GM12873 (cell line): ENCODE measurements around the gene CENPF.

Experiments
- TF ChIP-seq, protein P1 (sequence below): IDR thresholded peaks from 2 replicates; pipeline ENCODE4 v1.5.1; 2012; ENCODE audit warnings: low read depth, mild to moderate bottlenecking, moderate library complexity, low read length, control low read depth; ENCODE audit not compliant: insufficient read depth; ENCODE audit errors: missing control alignments

The CENPF gene, protein sequence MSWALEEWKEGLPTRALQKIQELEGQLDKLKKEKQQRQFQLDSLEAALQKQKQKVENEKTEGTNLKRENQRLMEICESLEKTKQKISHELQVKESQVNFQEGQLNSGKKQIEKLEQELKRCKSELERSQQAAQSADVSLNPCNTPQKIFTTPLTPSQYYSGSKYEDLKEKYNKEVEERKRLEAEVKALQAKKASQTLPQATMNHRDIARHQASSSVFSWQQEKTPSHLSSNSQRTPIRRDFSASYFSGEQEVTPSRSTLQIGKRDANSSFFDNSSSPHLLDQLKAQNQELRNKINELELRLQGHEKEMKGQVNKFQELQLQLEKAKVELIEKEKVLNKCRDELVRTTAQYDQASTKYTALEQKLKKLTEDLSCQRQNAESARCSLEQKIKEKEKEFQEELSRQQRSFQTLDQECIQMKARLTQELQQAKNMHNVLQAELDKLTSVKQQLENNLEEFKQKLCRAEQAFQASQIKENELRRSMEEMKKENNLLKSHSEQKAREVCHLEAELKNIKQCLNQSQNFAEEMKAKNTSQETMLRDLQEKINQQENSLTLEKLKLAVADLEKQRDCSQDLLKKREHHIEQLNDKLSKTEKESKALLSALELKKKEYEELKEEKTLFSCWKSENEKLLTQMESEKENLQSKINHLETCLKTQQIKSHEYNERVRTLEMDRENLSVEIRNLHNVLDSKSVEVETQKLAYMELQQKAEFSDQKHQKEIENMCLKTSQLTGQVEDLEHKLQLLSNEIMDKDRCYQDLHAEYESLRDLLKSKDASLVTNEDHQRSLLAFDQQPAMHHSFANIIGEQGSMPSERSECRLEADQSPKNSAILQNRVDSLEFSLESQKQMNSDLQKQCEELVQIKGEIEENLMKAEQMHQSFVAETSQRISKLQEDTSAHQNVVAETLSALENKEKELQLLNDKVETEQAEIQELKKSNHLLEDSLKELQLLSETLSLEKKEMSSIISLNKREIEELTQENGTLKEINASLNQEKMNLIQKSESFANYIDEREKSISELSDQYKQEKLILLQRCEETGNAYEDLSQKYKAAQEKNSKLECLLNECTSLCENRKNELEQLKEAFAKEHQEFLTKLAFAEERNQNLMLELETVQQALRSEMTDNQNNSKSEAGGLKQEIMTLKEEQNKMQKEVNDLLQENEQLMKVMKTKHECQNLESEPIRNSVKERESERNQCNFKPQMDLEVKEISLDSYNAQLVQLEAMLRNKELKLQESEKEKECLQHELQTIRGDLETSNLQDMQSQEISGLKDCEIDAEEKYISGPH (N-terminal part only)

DNA sequence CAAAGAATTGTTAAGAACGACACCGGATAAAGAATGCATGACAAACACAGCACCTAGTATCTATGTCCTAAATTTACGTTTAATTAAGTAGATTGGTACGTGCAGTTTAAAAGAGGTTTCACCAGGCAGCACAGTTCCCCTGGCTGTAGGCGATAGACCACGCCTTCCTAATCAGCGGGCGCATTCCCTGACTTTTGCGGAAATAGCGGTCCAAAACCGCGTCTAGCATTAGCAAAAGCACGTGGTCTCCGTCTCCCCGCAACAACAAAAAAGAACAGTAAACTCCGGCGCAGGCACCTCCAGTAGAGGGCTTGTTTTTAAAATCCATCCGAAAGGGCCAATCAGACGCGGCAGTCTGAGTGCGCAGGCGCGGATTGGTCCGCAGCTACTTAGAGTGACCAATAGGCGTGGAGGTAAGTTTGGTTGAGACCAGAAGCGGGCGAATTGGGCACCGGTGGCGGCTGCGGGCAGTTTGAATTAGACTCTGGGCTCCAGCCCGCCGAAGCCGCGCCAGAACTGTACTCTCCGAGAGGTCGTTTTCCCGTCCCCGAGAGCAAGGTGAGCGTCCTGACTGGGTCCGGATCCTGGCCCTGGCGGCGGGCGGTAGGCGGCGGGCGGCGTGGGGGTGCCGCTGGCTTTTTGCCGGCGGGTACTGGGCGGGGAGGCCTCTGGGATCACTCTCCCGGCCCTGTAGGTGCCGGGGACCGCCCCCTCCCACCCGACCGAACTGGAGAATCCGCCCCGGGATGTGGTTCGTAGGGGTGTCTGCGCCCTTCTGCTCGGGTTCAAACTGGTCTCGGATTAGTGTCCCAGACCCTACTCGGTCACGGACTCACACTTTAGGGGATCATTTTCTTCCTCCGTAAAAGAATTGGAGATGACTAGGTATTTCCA lies at the start of gene CENPF:
Gene CENPF (plus strand): TSS at position 432 of the 894 bp plus-strand sequence. CDS start 10,560 bp downstream, outside the sequence.
- TF ChIP-seq, protein P1, sequence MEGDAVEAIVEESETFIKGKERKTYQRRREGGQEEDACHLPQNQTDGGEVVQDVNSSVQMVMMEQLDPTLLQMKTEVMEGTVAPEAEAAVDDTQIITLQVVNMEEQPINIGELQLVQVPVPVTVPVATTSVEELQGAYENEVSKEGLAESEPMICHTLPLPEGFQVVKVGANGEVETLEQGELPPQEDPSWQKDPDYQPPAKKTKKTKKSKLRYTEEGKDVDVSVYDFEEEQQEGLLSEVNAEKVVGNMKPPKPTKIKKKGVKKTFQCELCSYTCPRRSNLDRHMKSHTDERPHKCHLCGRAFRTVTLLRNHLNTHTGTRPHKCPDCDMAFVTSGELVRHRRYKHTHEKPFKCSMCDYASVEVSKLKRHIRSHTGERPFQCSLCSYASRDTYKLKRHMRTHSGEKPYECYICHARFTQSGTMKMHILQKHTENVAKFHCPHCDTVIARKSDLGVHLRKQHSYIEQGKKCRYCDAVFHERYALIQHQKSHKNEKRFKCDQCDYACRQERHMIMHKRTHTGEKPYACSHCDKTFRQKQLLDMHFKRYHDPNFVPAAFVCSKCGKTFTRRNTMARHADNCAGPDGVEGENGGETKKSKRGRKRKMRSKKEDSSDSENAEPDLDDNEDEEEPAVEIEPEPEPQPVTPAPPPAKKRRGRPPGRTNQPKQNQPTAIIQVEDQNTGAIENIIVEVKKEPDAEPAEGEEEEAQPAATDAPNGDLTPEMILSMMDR, result peak; percentile 17

GRCh38 chr1:214557952-214558735 lies 44.9 kb upstream of the CENPF start:
- TF ChIP-seq, protein P1, result no peak

DNA sequence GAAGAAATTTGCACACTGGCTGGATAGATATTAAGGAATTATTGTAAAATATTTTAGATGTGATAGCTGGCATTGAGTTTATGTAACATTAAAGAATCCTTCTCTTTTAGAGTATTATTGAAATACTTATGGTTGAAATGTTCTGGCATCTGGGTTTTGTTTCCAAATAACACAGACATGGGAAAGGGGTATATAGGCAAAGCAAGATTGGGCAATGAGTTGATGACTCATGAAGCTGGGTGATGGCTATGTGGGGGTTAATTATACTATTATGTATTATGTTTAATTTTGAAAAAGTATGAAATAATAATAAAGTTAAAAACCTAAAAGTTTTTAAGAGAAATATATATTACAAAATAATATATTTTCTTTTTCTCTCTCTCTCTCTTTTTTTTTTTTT lies 39.1 kb upstream of the CENPF start:
- TF ChIP-seq, protein P1, result no peak

GRCh38 chr1:214565310-214565709 lies 37.7 kb upstream of the CENPF start:
- TF ChIP-seq, protein P1, result no peak

- TF ChIP-seq, protein P1, result no peak
Observed at GRCh38 chr1:214566158-214567104, 36.6 kb upstream of the CENPF start.
